Measurements from ENCODE around the gene RASSF3. TPM values are rescaled to one million over a fixed set of nuclear protein-coding genes. Genes with fewer than 3 reads are reported as not detected.
"Not testable (repeated sequence)": the region's sequence is repeated elsewhere in the genome, so short reads cannot be mapped to it uniquely, and the experiment has no call there.

Gene RASSF3
- total RNA-seq, 1 donor from 2014 or later = 29.5 TPM

GRCh38 chr12:64688715-64689114 lies 78.4 kb downstream of the RASSF3 start:
- Histone ChIP-seq H3K27me3 (no peaks in the 10 kb centered on the region), H3K27ac (peak overlapping the region; percentile 51), H3K4me3 (no peak overlapping the region), H3K36me3 (peaks cover 0 to 18% of the 10 kb centered on the region in 2 donors), H3K4me1 (peaks cover 13% of the 10 kb centered on the region), H3K9me3 (no peaks in the 10 kb centered on the region)
- TF ChIP-seq POLR2A (IDR thresholded peaks at IDR 0.05) = no peak
- TF ChIP-seq, protein P1, sequence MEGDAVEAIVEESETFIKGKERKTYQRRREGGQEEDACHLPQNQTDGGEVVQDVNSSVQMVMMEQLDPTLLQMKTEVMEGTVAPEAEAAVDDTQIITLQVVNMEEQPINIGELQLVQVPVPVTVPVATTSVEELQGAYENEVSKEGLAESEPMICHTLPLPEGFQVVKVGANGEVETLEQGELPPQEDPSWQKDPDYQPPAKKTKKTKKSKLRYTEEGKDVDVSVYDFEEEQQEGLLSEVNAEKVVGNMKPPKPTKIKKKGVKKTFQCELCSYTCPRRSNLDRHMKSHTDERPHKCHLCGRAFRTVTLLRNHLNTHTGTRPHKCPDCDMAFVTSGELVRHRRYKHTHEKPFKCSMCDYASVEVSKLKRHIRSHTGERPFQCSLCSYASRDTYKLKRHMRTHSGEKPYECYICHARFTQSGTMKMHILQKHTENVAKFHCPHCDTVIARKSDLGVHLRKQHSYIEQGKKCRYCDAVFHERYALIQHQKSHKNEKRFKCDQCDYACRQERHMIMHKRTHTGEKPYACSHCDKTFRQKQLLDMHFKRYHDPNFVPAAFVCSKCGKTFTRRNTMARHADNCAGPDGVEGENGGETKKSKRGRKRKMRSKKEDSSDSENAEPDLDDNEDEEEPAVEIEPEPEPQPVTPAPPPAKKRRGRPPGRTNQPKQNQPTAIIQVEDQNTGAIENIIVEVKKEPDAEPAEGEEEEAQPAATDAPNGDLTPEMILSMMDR (IDR thresholded peaks at IDR 0.05) = no peak
- no peak for TF ChIP-seq POLR2AphosphoS5 (IDR thresholded peaks at IDR 0.05; ENCODE audit: insufficient read depth in 1 of 2, low read depth in 1 of 2)
- intact Hi-C loops (cut with DNase I) = loop anchor here (10.0 kb wide), 1 partner anchor 74 kb away; the partner anchor contains the start of gene RASSF3
- DNase-seq (ENCODE audit: extremely low spot score in 2 of 2) = no peak

DNA sequence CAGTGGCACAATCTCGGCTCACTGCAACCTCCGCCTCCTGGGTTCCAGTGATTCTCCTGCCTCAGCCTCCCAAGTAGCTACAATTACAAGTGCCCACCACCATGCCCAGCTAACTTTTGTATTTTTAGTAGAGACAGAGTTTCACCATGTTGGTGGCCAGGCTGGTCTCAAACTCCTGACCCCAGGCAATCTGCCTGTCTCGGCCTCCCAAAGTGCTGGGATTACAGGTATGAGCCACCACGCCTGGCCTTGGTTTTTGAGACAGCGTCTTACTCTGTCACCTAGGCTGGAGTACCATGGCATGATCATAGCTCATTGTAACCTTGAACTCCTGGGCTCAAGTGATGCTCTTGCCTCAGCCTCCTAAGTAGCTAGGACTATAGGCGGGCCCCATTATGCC lies 79.9 kb downstream of the RASSF3 start:
- H3K9me3 ChIP-seq; DNase-seq (ENCODE audit: extremely low spot score in 2 of 2); H3K4me3 ChIP-seq; H3K27ac ChIP-seq; H3K27me3 ChIP-seq; intact Hi-C loops (cut with DNase I): not testable (repeated sequence)
- Histone ChIP-seq H3K36me3 (peaks cover 0 to 16% of the 10 kb centered on the region in 2 donors), H3K4me1 (peaks cover 13% of the 10 kb centered on the region)

GRCh38 chr12:64691227-64691794 lies 81.0 kb downstream of the RASSF3 start:
- Histone ChIP-seq H3K27ac (no peak overlapping the region), H3K9me3 (no peaks in the 10 kb centered on the region), H3K27me3 (no peaks in the 10 kb centered on the region), H3K36me3 (peaks cover 0 to 6% of the 10 kb centered on the region in 2 donors), H3K4me3 (no peak overlapping the region), H3K4me1 (peaks cover 13% of the 10 kb centered on the region)
- DNase-seq (ENCODE audit: extremely low spot score in 2 of 2) = no peak
- TF ChIP-seq POLR2AphosphoS5 (IDR thresholded peaks at IDR 0.05; ENCODE audit: insufficient read depth in 1 of 2, low read depth in 1 of 2) (no peak), POLR2A (IDR thresholded peaks at IDR 0.05) (no peak)
- TF ChIP-seq, protein P1 (IDR thresholded peaks at IDR 0.05) = no peak
- intact Hi-C loops (cut with DNase I) = no loop called here

GRCh38 chr12:64691795-64692583 lies 81.7 kb downstream of the RASSF3 start:
- DNase-seq (ENCODE audit: extremely low spot score in 2 of 2) = no peak
- intact Hi-C loops (cut with DNase I) = no loop called here
- Histone ChIP-seq H3K27me3 (no peaks in the 10 kb centered on the region), H3K4me1 (peaks cover 10% of the 10 kb centered on the region), H3K36me3 (peaks cover 0 to 2% of the 10 kb centered on the region in 2 donors), H3K27ac (no peak overlapping the region), H3K4me3 (no peak overlapping the region), H3K9me3 (no peaks in the 10 kb centered on the region)
- TF ChIP-seq, protein P1 (IDR thresholded peaks at IDR 0.05) = no peak
- TF ChIP-seq POLR2AphosphoS5 (IDR thresholded peaks at IDR 0.05; ENCODE audit: insufficient read depth in 1 of 2, low read depth in 1 of 2) (no peak), POLR2A (IDR thresholded peaks at IDR 0.05) (no peak)

DNA sequence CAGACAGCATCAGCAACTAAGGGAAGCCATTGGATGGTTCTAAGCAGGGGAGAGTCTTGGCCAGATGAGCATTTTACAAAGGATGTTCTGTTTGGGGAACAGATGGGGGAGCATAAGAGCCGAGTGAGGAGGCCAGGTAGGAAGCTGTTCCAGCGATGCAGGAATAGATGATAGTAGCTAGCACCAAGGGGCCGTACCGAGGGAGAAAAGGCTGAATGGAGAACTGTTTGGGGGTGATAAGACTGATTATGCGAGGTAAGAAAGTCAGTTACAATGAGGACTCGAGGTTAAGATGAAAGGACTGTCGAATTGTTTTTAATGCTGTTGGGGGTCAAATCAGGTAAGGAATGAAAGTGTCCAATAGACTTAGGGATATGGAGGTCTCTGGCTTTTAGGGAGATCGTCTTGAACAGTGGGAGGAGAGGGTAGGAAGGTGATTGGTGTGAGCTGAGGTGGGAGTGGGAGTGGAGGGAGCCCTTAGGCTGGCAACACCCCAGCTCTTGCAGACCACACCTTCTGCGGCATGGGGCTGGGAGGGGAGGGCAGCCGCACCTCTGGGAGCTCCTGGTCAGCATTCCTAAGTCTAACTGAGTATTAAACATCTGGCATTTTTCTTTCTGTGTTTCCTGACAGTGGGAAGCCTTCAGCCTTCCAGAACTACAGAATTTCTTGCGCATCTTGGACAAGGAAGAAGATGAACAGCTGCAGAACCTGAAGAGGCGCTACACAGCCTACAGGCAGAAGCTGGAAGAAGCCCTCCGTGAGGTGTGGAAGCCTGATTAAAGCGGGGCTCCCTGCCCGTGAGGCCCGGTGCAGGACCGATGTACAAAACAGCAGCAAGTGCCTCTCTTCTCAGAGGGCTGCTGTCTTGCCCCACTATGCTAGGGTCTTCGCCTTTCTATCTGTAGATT lies 84.1 kb downstream of the RASSF3 start:
- no peaks in the 10 kb centered on the region for H3K9me3 ChIP-seq
- no peak overlapping the region for H3K4me3 ChIP-seq
- H3K36me3 ChIP-seq = no peaks in the 10 kb centered on the region
- H3K27ac ChIP-seq = no peak overlapping the region
- H3K4me1 ChIP-seq = peaks cover 8% of the 10 kb centered on the region
- TF ChIP-seq POLR2A (IDR thresholded peaks at IDR 0.05) (no peak), POLR2AphosphoS5 (IDR thresholded peaks at IDR 0.05; ENCODE audit: insufficient read depth in 1 of 2, low read depth in 1 of 2) (no peak)
- TF ChIP-seq, protein P1 (IDR thresholded peaks at IDR 0.05) = no peak
- no peaks in the 10 kb centered on the region for H3K27me3 ChIP-seq
- DNase-seq (ENCODE audit: extremely low spot score in 2 of 2) = no peak
- intact Hi-C loops (cut with DNase I) = no loop called here
